NT2/D1 (cell line): Measurements from ENCODE around the gene ATXN7L2.
"Not testable (repeated sequence)": the region's sequence is repeated elsewhere in the genome, so short reads cannot be mapped to it uniquely, and the experiment has no call there.

ENCODE experiments used
- DNase-seq: peaks from one replicate; pipeline ENCODE4 v3.0.0-alpha.2; 2011; ENCODE audit warnings: low read depth, low spot score
- H3K27me3 ChIP-seq: 2 replicates; pipeline ENCODE4 v1.6.0; 2011; ENCODE audit warnings: mild to moderate bottlenecking; ENCODE audit not compliant: insufficient read length, insufficient read depth
- H3K36me3 ChIP-seq: 2 replicates; pipeline ENCODE4 v1.6.1; 2011; ENCODE audit warnings: mild to moderate bottlenecking, low read length, mixed read lengths; ENCODE audit not compliant: insufficient read depth, insufficient read length
- H3K4me1 ChIP-seq: 2 replicates; pipeline ENCODE4 v1.5.1; 2011; ENCODE audit not compliant: insufficient read depth, insufficient read length
- H3K4me3 ChIP-seq: 2 replicates; pipeline ENCODE4 v1.5.1; 2011; ENCODE audit warnings: low read depth; ENCODE audit not compliant: insufficient read length
- H3K9ac ChIP-seq: 2 replicates; pipeline ENCODE4 v1.6.0; 2011; ENCODE audit warnings: low read depth; ENCODE audit not compliant: insufficient read length
- H3K9me3 ChIP-seq: 2 replicates; pipeline ENCODE4 v1.5.1; 2011; ENCODE audit warnings: mild to moderate bottlenecking, low read length; ENCODE audit not compliant: insufficient read depth
- SUZ12 ChIP-seq: IDR thresholded peaks from 2 replicates; pipeline ENCODE4 v1.6.1; 2011; ENCODE audit not compliant: insufficient read length, insufficient read depth; ENCODE audit errors: extremely low read depth
- YY1 ChIP-seq: IDR thresholded peaks from 2 replicates; pipeline ENCODE4 v1.6.1; 2011; ENCODE audit not compliant: insufficient read length, insufficient read depth
- ZNF274 ChIP-seq: IDR thresholded peaks from 2 replicates; pipeline ENCODE4 v1.6.1; 2011; ENCODE audit warnings: mild to moderate bottlenecking, low read depth, low read length

Gene ATXN7L2

DNA sequence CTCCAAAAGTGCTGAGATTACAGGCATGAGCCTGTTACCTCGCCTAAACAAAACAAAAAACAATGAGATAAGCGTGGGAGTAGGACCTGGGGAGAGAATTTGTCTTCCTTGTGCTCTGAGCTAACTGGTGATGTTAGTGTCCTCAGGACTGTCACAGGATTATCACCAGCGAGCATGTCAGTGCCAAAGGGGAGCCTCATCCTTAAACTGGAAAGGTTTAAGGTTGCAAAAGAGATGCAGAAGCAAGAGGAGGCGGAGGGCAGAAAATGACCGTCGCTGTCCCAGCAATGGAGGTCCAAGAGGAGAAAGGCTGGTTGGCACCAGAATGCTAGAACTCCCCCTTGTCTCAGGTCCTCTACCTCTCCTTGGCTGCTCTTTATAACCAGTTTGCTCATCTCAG, 13.5 kb upstream of the ATXN7L2 start:
- Histone ChIP-seq H3K9ac (no peak overlapping the region), H3K9me3 (no peaks in the 10 kb centered on the region), H3K4me1 (no peaks in the 10 kb centered on the region), H3K4me3 (no peak overlapping the region), H3K27me3 (peaks cover 28% of the 10 kb centered on the region), H3K36me3 (no peaks in the 10 kb centered on the region)
- TF ChIP-seq ZNF274 (no peak), YY1 (no peak), SUZ12 (no peak)
- DNase-seq = no peak

GRCh38 chr1:109472779-109473178, 10.9 kb upstream of the ATXN7L2 start:
- Histone ChIP-seq H3K4me3 (no peak overlapping the region), H3K9ac (no peak overlapping the region), H3K4me1 (peaks cover 2% of the 10 kb centered on the region), H3K27me3 (peaks cover 10% of the 10 kb centered on the region), H3K36me3 (no peaks in the 10 kb centered on the region), H3K9me3 (no peaks in the 10 kb centered on the region)
- DNase-seq = no peak
- TF ChIP-seq YY1 (no peak), ZNF274 (no peak)

GRCh38 chr1:109473284-109474057, 10.2 kb upstream of the ATXN7L2 start:
- not testable (repeated sequence) for H3K4me3 ChIP-seq, DNase-seq, H3K36me3 ChIP-seq, H3K4me1 ChIP-seq, H3K9me3 ChIP-seq, H3K9ac ChIP-seq, H3K27me3 ChIP-seq

DNA sequence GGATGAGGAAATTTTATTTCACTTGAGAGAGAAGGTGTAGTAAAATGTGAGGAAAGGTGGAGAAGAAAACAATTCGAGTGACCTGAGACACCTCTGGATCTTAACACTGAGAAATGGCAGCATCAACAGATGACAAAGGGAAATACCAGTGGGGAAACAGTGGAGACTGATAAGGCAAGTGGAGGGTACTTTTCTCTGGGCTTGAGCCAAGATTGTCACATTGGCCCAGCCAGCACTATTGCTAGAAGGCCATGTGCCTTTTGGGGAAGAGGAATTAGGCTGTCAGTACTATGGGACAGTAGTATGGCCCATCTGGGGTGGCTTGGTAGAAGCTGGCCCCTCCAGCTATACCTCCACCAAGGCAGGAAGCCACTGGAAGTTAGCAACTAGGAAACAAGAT, 9.0 kb upstream of the ATXN7L2 start:
- Histone ChIP-seq H3K9me3 (no peaks in the 10 kb centered on the region), H3K27me3 (no peaks in the 10 kb centered on the region), H3K4me1 (peaks cover 2% of the 10 kb centered on the region), H3K4me3 (no peak overlapping the region), H3K36me3 (no peaks in the 10 kb centered on the region), H3K9ac (no peak overlapping the region)
- no peak for DNase-seq
- TF ChIP-seq ZNF274 = no peak
- TF ChIP-seq SUZ12 = no peak
- no peak for TF ChIP-seq YY1

DNA sequence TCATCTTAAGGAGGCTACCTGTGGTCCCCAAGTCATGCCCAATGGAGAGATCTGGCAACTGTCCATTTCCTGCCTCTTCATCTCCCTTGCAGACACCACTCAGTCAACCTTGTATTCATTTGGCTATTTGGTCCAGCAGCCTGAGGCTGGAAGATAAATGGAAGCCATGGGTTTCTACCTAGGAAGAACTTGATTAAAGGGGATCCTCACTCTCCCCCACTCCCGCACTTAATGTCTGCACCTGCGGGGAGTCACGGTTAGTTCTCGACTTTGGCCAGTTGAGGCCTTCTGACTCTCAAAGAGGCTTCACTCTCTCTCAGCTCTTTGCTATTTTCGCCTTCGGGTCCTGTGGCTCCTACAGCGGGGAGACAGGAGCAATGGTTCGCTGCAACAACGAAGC, 8.4 kb upstream of the ATXN7L2 start:
- Histone ChIP-seq H3K9ac (no peak overlapping the region), H3K4me1 (peaks cover 2% of the 10 kb centered on the region), H3K4me3 (no peak overlapping the region), H3K9me3 (no peaks in the 10 kb centered on the region), H3K36me3 (no peaks in the 10 kb centered on the region), H3K27me3 (no peaks in the 10 kb centered on the region)
- TF ChIP-seq YY1 (no peak), ZNF274 (no peak), SUZ12 (no peak)
- DNase-seq = no peak

DNA sequence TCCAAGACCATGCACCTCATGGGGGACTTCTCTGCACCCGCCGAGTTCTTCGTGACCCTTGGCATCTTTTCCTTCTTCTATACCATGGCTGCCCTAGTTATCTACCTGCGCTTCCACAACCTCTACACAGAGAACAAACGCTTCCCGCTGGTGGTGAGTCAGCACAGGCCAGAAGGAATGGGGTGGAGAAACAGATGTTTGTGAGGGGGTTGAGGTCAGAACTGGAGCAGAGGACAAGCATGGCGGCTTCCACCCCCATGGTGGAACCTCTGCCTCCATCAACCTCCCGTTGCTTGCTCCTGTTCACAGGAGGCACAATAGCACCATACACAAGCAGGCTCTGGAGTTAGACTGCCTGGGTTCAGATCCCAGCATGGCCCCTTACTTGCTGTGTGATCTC, 6.9 kb upstream of the ATXN7L2 start:
- no peak for DNase-seq
- Histone ChIP-seq H3K4me1 (peaks cover 2% of the 10 kb centered on the region), H3K9me3 (no peaks in the 10 kb centered on the region), H3K27me3 (peaks cover 3% of the 10 kb centered on the region), H3K4me3 (no peak overlapping the region), H3K36me3 (no peaks in the 10 kb centered on the region), H3K9ac (no peak overlapping the region)
- TF ChIP-seq ZNF274 (no peak), YY1 (no peak), SUZ12 (no peak)

DNA sequence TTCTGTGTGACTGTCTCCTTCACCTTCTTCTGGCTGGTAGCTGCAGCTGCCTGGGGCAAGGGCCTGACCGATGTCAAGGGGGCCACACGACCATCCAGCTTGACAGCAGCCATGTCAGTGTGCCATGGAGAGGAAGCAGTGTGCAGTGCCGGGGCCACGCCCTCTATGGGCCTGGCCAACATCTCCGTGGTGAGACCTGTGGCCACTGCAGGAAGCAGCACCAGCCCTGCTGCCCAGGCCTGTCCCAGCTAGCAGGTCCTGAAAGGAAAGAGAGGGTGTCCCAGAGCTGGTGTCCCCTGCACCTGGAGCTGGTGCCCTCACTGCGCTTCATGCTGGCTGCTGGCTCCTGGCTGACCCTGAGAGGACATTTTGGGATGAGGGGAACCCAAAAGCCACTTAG, 5.9 kb upstream of the ATXN7L2 start:
- H3K27me3 ChIP-seq = peaks cover 9% of the 10 kb centered on the region
- TF ChIP-seq SUZ12 (no peak), YY1 (no peak), ZNF274 (no peak)

More for the DNA sequence above, 5.9 kb upstream of the ATXN7L2 start:
- no peak overlapping the region for H3K4me3 ChIP-seq
- no peak overlapping the region for H3K9ac ChIP-seq
- H3K4me1 ChIP-seq = peaks cover 2% of the 10 kb centered on the region
- no peaks in the 10 kb centered on the region for H3K9me3 ChIP-seq
- no peaks in the 10 kb centered on the region for H3K36me3 ChIP-seq
- no peak for DNase-seq
